Measurements from ENCODE around the gene MALRD1. TPM values are rescaled to one million over a fixed set of nuclear protein-coding genes. Genes with fewer than 3 reads are reported as not detected.

MALRD1 gene
- total RNA-seq, 1 donor from 2014 or later: 0.11 TPM

- no peak overlapping the region for H3K4me3 Mint-ChIP-seq
- H3K4me2 ChIP-seq: no peak overlapping the region
Measured at GRCh38 chr10:19373988-19374387, 325.4 kb downstream of the MALRD1 start.

GRCh38 chr10:19385846-19386450 lies 337.3 kb downstream of the MALRD1 start:
- peaks cover 3% of the 10 kb centered on the region for H3K27me3 Mint-ChIP-seq (ENCODE audit: insufficient read depth, low read depth)
- H2AFZ ChIP-seq (replicated peaks): no peak overlapping the region
- no peaks in the 10 kb centered on the region for H3K27me3 ChIP-seq
- H3K36me3 ChIP-seq: no peaks in the 10 kb centered on the region
- no peak overlapping the region for H3K4me3 ChIP-seq
- H3K4me1 ChIP-seq: no peaks in the 10 kb centered on the region
- H3K4me1 Mint-ChIP-seq: no peaks in the 10 kb centered on the region
- no peak overlapping the region for H3K4me3 Mint-ChIP-seq
- no peak overlapping the region for H3K4me2 ChIP-seq
- H3K27ac ChIP-seq: no peak overlapping the region
- H3F3A ChIP-seq (ENCODE audit: low read depth): no peaks in the 10 kb centered on the region
- no peak overlapping the region for H3K9ac ChIP-seq
- H4K20me1 ChIP-seq (ENCODE audit: low read depth): no peaks in the 10 kb centered on the region
- DNase-seq (ENCODE audit: low spot score): no peak
- peaks cover 4% of the 10 kb centered on the region for H3K9me3 Mint-ChIP-seq
- H3K79me2 ChIP-seq (ENCODE audit: low read depth): no peaks in the 10 kb centered on the region
- no peaks in the 10 kb centered on the region for H3K36me3 Mint-ChIP-seq
- H3K9me3 ChIP-seq (ENCODE audit: low read depth): peaks cover 7% of the 10 kb centered on the region
- no peak overlapping the region for H3K27ac Mint-ChIP-seq
- TF ChIP-seq EZH2phosphoT487 (IDR thresholded peaks at IDR 0.05): no peak
- no peak for TF ChIP-seq CTCF (IDR thresholded peaks at IDR 0.05)
- no peak for TF ChIP-seq EZH2 (IDR thresholded peaks at IDR 0.05)

More at GRCh38 chr10:19373988-19374387, 325.4 kb downstream of the MALRD1 start:
- no peaks in the 10 kb centered on the region for H3K9me3 ChIP-seq (ENCODE audit: low read depth)
- no peaks in the 10 kb centered on the region for H3K27me3 Mint-ChIP-seq (ENCODE audit: insufficient read depth, low read depth)
- no peaks in the 10 kb centered on the region for H3K4me1 ChIP-seq
- H3F3A ChIP-seq (ENCODE audit: low read depth): no peaks in the 10 kb centered on the region
- no peak overlapping the region for H2AFZ ChIP-seq (replicated peaks)
- TF ChIP-seq EZH2phosphoT487 (IDR thresholded peaks at IDR 0.05) (no peak), CTCF (IDR thresholded peaks at IDR 0.05) (no peak), EZH2 (IDR thresholded peaks at IDR 0.05) (no peak)
- H3K27me3 ChIP-seq: no peaks in the 10 kb centered on the region
- no peaks in the 10 kb centered on the region for H3K79me2 ChIP-seq (ENCODE audit: low read depth)
- no peaks in the 10 kb centered on the region for H3K36me3 Mint-ChIP-seq
- no peak overlapping the region for H3K27ac Mint-ChIP-seq
- H3K4me1 Mint-ChIP-seq: no peaks in the 10 kb centered on the region
- no peaks in the 10 kb centered on the region for H4K20me1 ChIP-seq (ENCODE audit: low read depth)
- H3K27ac ChIP-seq: no peak overlapping the region
- H3K9ac ChIP-seq: no peak overlapping the region
- no peaks in the 10 kb centered on the region for H3K9me3 Mint-ChIP-seq
- no peak for DNase-seq (ENCODE audit: low spot score)
- no peak overlapping the region for H3K4me3 ChIP-seq
- no peaks in the 10 kb centered on the region for H3K36me3 ChIP-seq

GRCh38 chr10:19408924-19409323 lies 360.3 kb downstream of the MALRD1 start:
- TF ChIP-seq EZH2phosphoT487 (IDR thresholded peaks at IDR 0.05) (no peak), EZH2 (IDR thresholded peaks at IDR 0.05) (no peak), CTCF (IDR thresholded peaks at IDR 0.05) (no peak)
- Histone ChIP-seq H4K20me1 (ENCODE audit: low read depth) (no peaks in the 10 kb centered on the region), H3K4me3 (no peak overlapping the region), H3K27ac (no peak overlapping the region), H3K9ac (no peak overlapping the region), H3K36me3 (no peaks in the 10 kb centered on the region), H3F3A (ENCODE audit: low read depth) (no peaks in the 10 kb centered on the region), H3K79me2 (ENCODE audit: low read depth) (no peaks in the 10 kb centered on the region), H3K4me1 (no peaks in the 10 kb centered on the region), H3K9me3 (ENCODE audit: low read depth) (no peaks in the 10 kb centered on the region), H2AFZ (replicated peaks) (no peak overlapping the region), H3K4me2 (no peak overlapping the region), H3K27me3 (no peaks in the 10 kb centered on the region)
- no peaks in the 10 kb centered on the region for H3K9me3 Mint-ChIP-seq
- no peak for DNase-seq (ENCODE audit: low spot score)
- no peaks in the 10 kb centered on the region for H3K36me3 Mint-ChIP-seq
- H3K4me1 Mint-ChIP-seq: no peaks in the 10 kb centered on the region
- H3K27me3 Mint-ChIP-seq (ENCODE audit: insufficient read depth, low read depth): no peaks in the 10 kb centered on the region
- no peak overlapping the region for H3K4me3 Mint-ChIP-seq
- H3K27ac Mint-ChIP-seq: no peak overlapping the region

Data from neural progenitor cell (in vitro differentiated cells).